A673 (cell line): ENCODE data around the gene IL20RA.

ENCODE experiments used
- CTCF ChIP-seq: fragments of 300-800, 200-600 bp; sonication (generic); conservative IDR thresholded peaks from 2 replicates; pipeline ENCODE4 v1.5.1; 2017; ENCODE audit warnings: low read depth, mild to moderate bottlenecking, antibody characterized with exemption, low read length, moderate library complexity, mixed read lengths
- EZH2 ChIP-seq: fragments of 200-600 bp; sonication (generic); IDR thresholded peaks from 2 replicates; pipeline ENCODE4 v1.6.1; 2017; ENCODE audit warnings: borderline replicate concordance, low read depth, mild to moderate bottlenecking, mixed read lengths, antibody characterized with exemption, low read length; ENCODE audit not compliant: poor library complexity, severe bottlenecking

GRCh38 chr6:136956590-136957544, 87.9 kb downstream of the IL20RA start:
- TF ChIP-seq CTCF (peak; percentile 36), EZH2 (no peak)
